K562 (cell line): ENCODE data around the gene CIAO1. TPM values are rescaled to one million over a fixed set of nuclear protein-coding genes. Genes with fewer than 3 reads are reported as not detected.
A peak's percentile ranks its signal among the peaks of the same experiment; 100 is the strongest.

Source experiments
- ATAC-seq: fragments of 200-7000 bp; cut with Tn5 transposase; 3 replicates; pipeline ENCODE4 v1.9.1; 2020; ENCODE audit warnings: moderate library complexity
- BruUV-seq: library from RNA; stranded (reverse); fragments of 400-500 nt; replicated peaks from 2 replicates; lab custom pipeline; 2021; lab: Mats Ljungman, UMichigan
- CTCF ChIA-PET: fragments of 300-600 bp; formaldehyde crosslinking; extraction: SDS; loops from one replicate; lab custom pipeline; 2021; ENCODE audit warnings: low intra/inter-chr PET ratio; lab: Yijun Ruan, JAX
- POLR2A ChIA-PET: fragments of 300-600, 350-650 bp; sonication (Branson Sonifier 250); formaldehyde crosslinking; extraction: SDS; loops from one replicate; lab custom pipeline; 2021; ENCODE audit warnings: antibody characterized with exemption, inconsistent platforms; lab: Yijun Ruan, JAX
- DNase-seq, 4 experiments: peaks; one replicate each; pipeline versions ENCODE4 v3.0.0 to v3.0.0-alpha.2; 2011 to 2018; ENCODE audit warnings: low spot score in 3 of 4, mixed read lengths in 3 of 4; ENCODE audit errors: extremely low read depth in 1 of 4
- FAIRE-seq: peaks from 2 replicates; lab custom pipeline; 2011; peaks lifted over from hg19 to GRCh38; lab: Jason Lieb, UNC
- H2AFZ ChIP-seq: 2 replicates; pipeline ENCODE4 v1.6.0; 2011; ENCODE audit warnings: low read depth, low read length, control low read depth, inconsistent platforms
- H3K27ac ChIP-seq: fragments of 200-600 bp; 3 replicates; pipeline ENCODE4 v1.8.0; 2011; ENCODE audit warnings: low read depth, mild to moderate bottlenecking, control low read depth, inconsistent platforms, low read length, moderate library complexity, mixed read lengths; ENCODE audit errors: extremely low read depth
- H3K27me3 ChIP-seq, 2 experiments: fragments of 300-600 bp in 1 of 2; 2 replicates in 1 of 2; 3 replicates in 1 of 2; pipeline versions ENCODE4 v1.6.0 to v1.8.0; 2011; ENCODE audit warnings: inconsistent platforms in 2 of 2, low read length in 2 of 2, mild to moderate bottlenecking in 1 of 2, mixed read lengths in 1 of 2, moderate library complexity in 1 of 2; ENCODE audit not compliant: control insufficient read depth in 2 of 2, insufficient read depth in 2 of 2
- H3K36me3 ChIP-seq: fragments of 300-600 bp; 3 replicates; pipeline ENCODE4 v1.8.0; 2011; ENCODE audit warnings: mild to moderate bottlenecking, low read length, inconsistent platforms; ENCODE audit not compliant: control insufficient read depth, insufficient read depth
- H3K4me1 ChIP-seq, 2 experiments: fragments of 200-600 bp in 1 of 2; replicated peaks in 1 of 2; 2 replicates in 1 of 2; 3 replicates in 1 of 2; pipeline versions ENCODE4 v1.5.1 to v1.8.0; 2011; ENCODE audit warnings: inconsistent platforms in 2 of 2, low read length in 2 of 2, mild to moderate bottlenecking in 1 of 2, mixed read lengths in 1 of 2, moderate library complexity in 1 of 2; ENCODE audit not compliant: control insufficient read depth in 2 of 2, insufficient read depth in 2 of 2
- H3K4me2 ChIP-seq: 2 replicates; pipeline ENCODE4 v1.6.1; 2011; ENCODE audit warnings: low read length, control low read depth, inconsistent platforms, mixed read lengths; ENCODE audit not compliant: insufficient read depth
- H3K4me3 ChIP-seq: fragments of 200-600 bp; sonication (generic), shearing (Covaris generic); 2 replicates; pipeline ENCODE4 v1.5.1; 2016; ENCODE audit warnings: control low read depth, inconsistent platforms
- H3K79me2 ChIP-seq: fragments of 200-600 bp; 3 replicates; pipeline ENCODE4 v1.8.0; 2011; ENCODE audit warnings: low read length, inconsistent platforms; ENCODE audit not compliant: control insufficient read depth, insufficient read depth
- H3K9ac ChIP-seq, 2 experiments: 2 replicates each; pipeline versions ENCODE4 v1.6.0 to v1.6.1; 2011; ENCODE audit warnings: low read depth in 2 of 2, low read length in 2 of 2, control low read depth in 1 of 2, inconsistent platforms in 1 of 2, mild to moderate bottlenecking in 1 of 2, mixed read lengths in 1 of 2; ENCODE audit not compliant: insufficient read depth in 1 of 2
- H3K9me1 ChIP-seq: one replicate; pipeline ENCODE4 v1.6.0; 2011; ENCODE audit warnings: inconsistent platforms, mild to moderate bottlenecking, low read length, moderate library complexity; ENCODE audit not compliant: control insufficient read depth, insufficient read depth
- H3K9me3 ChIP-seq: replicated peaks from 2 replicates; pipeline ENCODE4 v1.5.1; 2011; ENCODE audit warnings: low read depth, low read length, inconsistent platforms; ENCODE audit not compliant: control insufficient read depth, insufficient read depth
- H4K20me1 ChIP-seq: replicated peaks from 2 replicates; pipeline ENCODE4 v1.6.1; 2011; ENCODE audit warnings: low read length, inconsistent platforms, mixed read lengths; ENCODE audit not compliant: control insufficient read depth, insufficient read depth
- C11orf30 ChIP-seq: fragments of 450-650 bp; IDR thresholded peaks from 2 replicates; pipeline ENCODE4 v1.6.1; 2016; ENCODE audit warnings: low read depth, mild to moderate bottlenecking
- HNRNPH1 ChIP-seq: fragments of 200-400 bp; formaldehyde crosslinking; optimal IDR thresholded peaks from 2 replicates; pipeline ENCODE3; 2017; ENCODE audit warnings: low read depth, mild to moderate bottlenecking, low read length, moderate library complexity
- MEIS2 ChIP-seq: fragments of 450-650 bp; IDR thresholded peaks from 2 replicates; pipeline ENCODE4 v1.6.1; 2014; ENCODE audit warnings: mild to moderate bottlenecking; ENCODE audit not compliant: partially characterized antibody
- MTA2 ChIP-seq: fragments of 450-650 bp; IDR thresholded peaks from 2 replicates; pipeline ENCODE4 v1.6.1; 2016; ENCODE audit warnings: low read depth
- NFE2 ChIP-seq: IDR thresholded peaks from 2 replicates; pipeline ENCODE4 v1.6.1; 2014; ENCODE audit warnings: antibody characterized with exemption, low read depth
- PKNOX1 ChIP-seq: fragments of 450-650 bp; IDR thresholded peaks from 2 replicates; pipeline ENCODE4 v1.6.1; 2016
- TCF7 ChIP-seq: sonication (generic); IDR thresholded peaks from 2 replicates; pipeline ENCODE4 v1.6.1; 2016; ENCODE audit warnings: antibody characterized with exemption, borderline replicate concordance
- TFAM ChIP-seq: fragments of 250-450 bp; sonication (Bioruptor Pico); conservative IDR thresholded peaks from 2 replicates; pipeline ENCODE4 v1.5.0; 2021; ENCODE audit warnings: mild to moderate bottlenecking, moderate library complexity
- TRIM24 ChIP-seq, 2 experiments: fragments of 450-650 bp; IDR thresholded peaks; 2 replicates each; pipeline ENCODE4 v1.6.1; 2016
- ZNF316 ChIP-seq: fragments of 450-650 bp; IDR thresholded peaks from 2 replicates; pipeline ENCODE4 v1.6.1; 2016
- ZNF436 ChIP-seq: fragments of 250-450, 450-650 bp; sonication (Bioruptor Pico); formaldehyde crosslinking; IDR thresholded peaks from 2 replicates; pipeline ENCODE4 v1.7.0; 2020; ENCODE audit warnings: mild to moderate bottlenecking
- ZNF583 ChIP-seq: fragments of 250-450 bp; sonication (Bioruptor Pico); IDR thresholded peaks from 2 replicates; pipeline ENCODE4 v1.4.0; 2020
- whole genome bisulfite sequencing: fragments of 100-300 bp; shearing (Covaris generic); methylation state at CpG from one replicate; pipeline ENCODE4 v1.1.6; 2016; ENCODE audit warnings: low coverage, mixed read lengths; ENCODE audit not compliant: insufficient coverage; ENCODE audit errors: missing lambda C conversion rate; 5-methylcytosine and 5-hydroxymethylcytosine counted together
- in situ Hi-C: fragments of 300-500 bp; cut with MboI; formaldehyde crosslinking; loops from 4 replicates; pipeline ENCODE4 v1.15.0; 2018; ENCODE audit warnings: inconsistent platforms, mixed read lengths
- intact Hi-C: fragments of 100-400 bp; cut with micrococcal nuclease; formaldehyde crosslinking; loops from 2 replicates; pipeline ENCODE4 v1.14.2; 2022
- polyA plus RNA-seq, 8 experiments: library from polyadenylated mRNA; depleted of rRNA in 4 of 8; stranded (reverse) in 5 of 8; unstranded in 3 of 8; fragments of >200 nt; fragmentation: Nextera tagmentation in 2 of 8; fragmentation: Illumina TruSeq in 1 of 8; extraction: Ambion mirVana in 2 of 8; extraction: Trizol in 1 of 8; gene quantifications; 2 replicates each; pipeline versions ENCODE4 v1.2.1 to v1.2.3, GENCODE V29; 2011 to 2014; ENCODE audit warnings: inconsistent platforms in 1 of 8, missing spikeins in 1 of 8
- total RNA-seq, 7 experiments: library from RNA; depleted of rRNA in 6 of 7; stranded (reverse); fragments of >200 nt in 6 of 7; fragmentation: Illumina TruSeq in 2 of 7; extraction: Trizol in 2 of 7; gene quantifications; 2 replicates each; pipeline versions ENCODE4 v1.2.1 to v1.2.3, GENCODE V29; 2011 to 2021; ENCODE audit warnings: low replicate concordance in 1 of 7
- TF ChIP-seq, protein P1 (sequence below), 2 experiments: fragments of 450-650 bp in 1 of 2; sonication (generic) in 1 of 2; formaldehyde crosslinking in 1 of 2; IDR thresholded peaks in 1 of 2; conservative IDR thresholded peaks in 1 of 2; 2 replicates each; pipeline versions ENCODE4 v1.6.1 to v1.8.1; 2016 to 2023; ENCODE audit warnings: mild to moderate bottlenecking in 2 of 2, moderate library complexity in 2 of 2, inconsistent platforms in 1 of 2, missing genetic modification reagents in 1 of 2
- TF ChIP-seq, protein P2 (sequence below), 2 experiments: IDR thresholded peaks in 1 of 2; conservative IDR thresholded peaks in 1 of 2; 2 replicates each; pipeline ENCODE4 v1.6.1; 2016; ENCODE audit warnings: low read depth in 2 of 2, mild to moderate bottlenecking in 1 of 2, missing compliant biosample characterization in 1 of 2, missing genetic modification characterization in 1 of 2, moderate library complexity in 1 of 2

The CIAO1 gene
- total and polyA plus RNA-seq, 9 of the 15 experiments (the other 6 are each of a cell fraction or from before 2014, with no cell fraction given): 11.4 to 156 (median 92.8) TPM

- peak; percentile 68 for TF ChIP-seq NFE2
- 0 out of 2 replicates have a peak, but pooled peaks have one; percentile 18 for TF ChIP-seq ZNF316
- TF ChIP-seq C11orf30: peak; percentile 29; the same call in 1 of the 2 replicates
- TF ChIP-seq TFAM: no peak
- no peak for TF ChIP-seq ZNF583
- TF ChIP-seq HNRNPH1: no peak
- no peak for TF ChIP-seq TRIM24 (IDR thresholded peaks at IDR 0.05)
- no peak for TF ChIP-seq MTA2
- TF ChIP-seq, protein P1, sequence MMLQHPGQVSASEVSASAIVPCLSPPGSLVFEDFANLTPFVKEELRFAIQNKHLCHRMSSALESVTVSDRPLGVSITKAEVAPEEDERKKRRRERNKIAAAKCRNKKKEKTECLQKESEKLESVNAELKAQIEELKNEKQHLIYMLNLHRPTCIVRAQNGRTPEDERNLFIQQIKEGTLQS (IDR thresholded peaks at IDR 0.05): 0 out of 2 replicates have a peak, but pooled peaks have one; percentile 18
- TF ChIP-seq, protein P1 (CRISPR knock-in tag; conservative IDR thresholded peaks at IDR 0.05): no peak
- peak; percentile 66 for TF ChIP-seq PKNOX1
- TF ChIP-seq, protein P2, sequence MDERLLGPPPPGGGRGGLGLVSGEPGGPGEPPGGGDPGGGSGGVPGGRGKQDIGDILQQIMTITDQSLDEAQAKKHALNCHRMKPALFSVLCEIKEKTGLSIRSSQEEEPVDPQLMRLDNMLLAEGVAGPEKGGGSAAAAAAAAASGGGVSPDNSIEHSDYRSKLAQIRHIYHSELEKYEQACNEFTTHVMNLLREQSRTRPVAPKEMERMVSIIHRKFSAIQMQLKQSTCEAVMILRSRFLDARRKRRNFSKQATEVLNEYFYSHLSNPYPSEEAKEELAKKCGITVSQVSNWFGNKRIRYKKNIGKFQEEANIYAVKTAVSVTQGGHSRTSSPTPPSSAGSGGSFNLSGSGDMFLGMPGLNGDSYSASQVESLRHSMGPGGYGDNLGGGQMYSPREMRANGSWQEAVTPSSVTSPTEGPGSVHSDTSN (CRISPR knock-in tag; IDR thresholded peaks at IDR 0.05; ENCODE audit: low read depth): no peak
- TF ChIP-seq, protein P2 (tag; conservative IDR thresholded peaks at IDR 0.05; ENCODE audit: low read depth): peak; percentile 82
- peak; percentile 77 for TF ChIP-seq MEIS2
- TF ChIP-seq ZNF436 (CRISPR knock-in tag): no peak
- TF ChIP-seq TCF7: no peak
- H3K9me1 ChIP-seq: no peaks in the 10 kb centered on the region
- POLR2A ChIA-PET: interaction anchor here (0.6 to 2.7 kb wide), 4 partner anchors 10 to 47 kb away, joined by 3 to 8 read pairs (median 4); partner anchors contain the start of genes ITPRIPL1 and NCAPH
- H3K27me3 ChIP-seq: no peaks in the 10 kb centered on the region
- in situ Hi-C loops: no loop called here
- no peak overlapping the region for H3K4me2 ChIP-seq
- no peak for ATAC-seq
- peaks cover 0 to 6% of the 10 kb centered on the region in 2 experiments; a peak in 2 of 5 replicates for H3K4me1 ChIP-seq
- WGBS: 50% methylated on average over 7 of the region's 7 CpGs
- FAIRE-seq: peak; percentile 51
- DNase-seq: no peak
- CTCF ChIA-PET: no interaction called here
- BruUV-seq: no TSS peak
- no peaks in the 10 kb centered on the region for H4K20me1 ChIP-seq
- no peak overlapping the region for H3K27ac ChIP-seq
- intact Hi-C loops: no loop called here
- H3K36me3 ChIP-seq: no peaks in the 10 kb centered on the region
- no peaks in the 10 kb centered on the region for H3K9me3 ChIP-seq
- H2AFZ ChIP-seq: no peak overlapping the region
- peak overlapping the region in 1 of 2 experiments; percentile 28; a peak in 1 of 4 replicates for H3K9ac ChIP-seq
- no peak overlapping the region for H3K4me3 ChIP-seq
- H3K79me2 ChIP-seq: no peaks in the 10 kb centered on the region
Observed at GRCh38 chr2:96315400-96316071, 49.5 kb downstream of the CIAO1 start.
